Hepatic stellate cell (primary cell): ENCODE measurements around the gene CEBPZOS.

ENCODE experiments used
- DNase-seq: peaks from one replicate; pipeline ENCODE4 v3.0.0; 2011; ENCODE audit warnings: low spot score

The CEBPZOS gene

GRCh38 chr2:37232131-37232933, 36.0 kb downstream of the CEBPZOS start:
- DNase-seq = no peak

GRCh38 chr2:37243435-37243834, 47.1 kb downstream of the CEBPZOS start:
- DNase-seq = no peak

- no peak for DNase-seq
Observed at GRCh38 chr2:37244017-37244416, 47.7 kb downstream of the CEBPZOS start.

- no peak for DNase-seq
Observed at GRCh38 chr2:37244755-37245154, 48.5 kb downstream of the CEBPZOS start.

DNA sequence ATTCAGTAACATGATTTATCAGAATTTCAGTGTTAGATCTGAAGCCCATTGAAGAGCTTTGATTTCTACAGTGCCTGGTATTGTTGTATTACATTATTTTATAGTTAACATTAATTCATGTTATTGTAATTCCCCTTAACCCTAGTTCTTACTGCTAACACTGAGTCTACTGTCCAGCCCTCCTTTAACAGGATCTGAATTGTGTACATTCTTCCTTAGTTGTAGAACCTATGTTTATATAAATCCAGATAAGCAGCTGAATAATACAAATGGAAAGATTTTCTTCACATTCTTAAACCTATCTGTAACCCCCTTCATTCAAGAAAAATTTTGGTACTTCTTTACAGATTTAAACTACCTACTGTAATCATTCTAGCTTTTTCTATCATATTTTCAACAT, 49.9 kb downstream of the CEBPZOS start:
- DNase-seq = no peak

- no peak for DNase-seq
Observed at GRCh38 chr2:37250869-37251740, 54.8 kb downstream of the CEBPZOS start.
